ENCODE results near the gene LDLRAD4.

Gene LDLRAD4

DNA sequence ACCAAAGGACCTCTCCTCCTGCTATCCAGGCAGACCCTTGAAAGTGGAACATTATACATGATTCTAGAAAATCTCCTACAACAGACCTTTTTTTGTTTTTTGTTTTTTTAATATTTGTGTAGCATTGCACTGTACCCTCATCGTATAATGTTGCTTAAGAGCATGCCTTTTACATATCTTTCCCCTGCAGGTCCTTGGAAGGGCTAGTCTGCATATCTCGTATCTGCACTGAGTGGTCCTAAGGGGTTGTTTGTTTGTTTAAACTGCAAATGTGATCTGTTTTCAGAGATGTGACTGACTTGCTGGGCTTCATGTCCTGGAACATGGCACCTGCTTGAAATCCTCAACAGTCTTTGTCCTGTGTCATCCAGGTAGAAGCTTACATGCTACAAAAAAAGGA is 303.7 kb downstream of the LDLRAD4 start:
- Histone ChIP-seq H3K9ac (ENCODE audit: low read length in 5 of 5) (no peak overlapping the region), H3K4me1 (ENCODE audit: control insufficient read depth in 5 of 5, insufficient read depth in 5 of 5, low read length in 5 of 5) (peaks cover 0 to 12% (median 3%) of the 10 kb centered on the region in 5 donors), H3K36me3 (ENCODE audit: control insufficient read depth in 5 of 5, insufficient read depth in 5 of 5, low read length in 5 of 5) (peaks cover 0 to 6% (median 0%) of the 10 kb centered on the region in 5 donors), H3K9me3 (ENCODE audit: control insufficient read depth in 5 of 5, low read length in 5 of 5) (peaks cover 0 to 3% (median 0%) of the 10 kb centered on the region in 5 donors), H3K27ac (ENCODE audit: low read depth, low read length) (no peak overlapping the region), H3K27me3 (ENCODE audit: control insufficient read depth in 5 of 5, insufficient read depth in 4 of 5, low read length in 5 of 5) (no peaks in the 10 kb centered on the region), H3K4me3 (ENCODE audit: low read depth in 1 of 5, low read length in 5 of 5) (no peak overlapping the region)

- no peak overlapping the region for H3K9ac ChIP-seq (ENCODE audit: low read length in 5 of 5)
- H3K4me3 ChIP-seq (ENCODE audit: low read depth in 1 of 5, low read length in 5 of 5) = no peak overlapping the region
- peaks cover 0 to 12% (median 3%) of the 10 kb centered on the region in 5 donors for H3K4me1 ChIP-seq (ENCODE audit: control insufficient read depth in 5 of 5, insufficient read depth in 5 of 5, low read length in 5 of 5)
- H3K36me3 ChIP-seq (ENCODE audit: control insufficient read depth in 5 of 5, insufficient read depth in 5 of 5, low read length in 5 of 5) = peaks cover 0 to 4% (median 0%) of the 10 kb centered on the region in 5 donors
- H3K9me3 ChIP-seq (ENCODE audit: control insufficient read depth in 5 of 5, low read length in 5 of 5) = peaks cover 0 to 3% (median 0%) of the 10 kb centered on the region in 5 donors
- no peaks in the 10 kb centered on the region for H3K27me3 ChIP-seq (ENCODE audit: control insufficient read depth in 5 of 5, insufficient read depth in 4 of 5, low read length in 5 of 5)
- H3K27ac ChIP-seq (ENCODE audit: low read depth, low read length) = no peak overlapping the region
Observed at GRCh38 chr18:13522861-13523660, 304.5 kb downstream of the LDLRAD4 start.

DNA sequence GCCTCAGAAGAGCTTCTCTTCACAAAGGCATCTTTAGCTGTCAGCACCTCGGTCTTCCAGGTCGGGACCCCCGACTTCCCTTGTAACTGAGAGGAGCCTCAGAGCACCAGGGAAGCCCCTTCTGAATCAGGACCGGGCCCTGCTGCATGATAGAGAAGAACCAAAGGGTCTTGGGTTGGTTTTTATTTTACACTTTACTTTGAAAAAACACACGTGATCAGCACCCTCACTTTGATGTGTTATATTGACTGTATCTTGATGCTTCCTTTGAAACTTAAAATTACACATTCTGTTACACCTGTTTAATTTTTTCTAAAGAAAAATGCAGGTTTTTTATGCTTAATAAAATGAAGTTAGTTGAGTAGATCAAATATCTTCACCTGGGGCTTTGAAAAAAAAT is 305.5 kb downstream of the LDLRAD4 start:
- Histone ChIP-seq H3K36me3 (ENCODE audit: control insufficient read depth in 5 of 5, insufficient read depth in 5 of 5, low read length in 5 of 5) (peaks cover 0 to 4% (median 0%) of the 10 kb centered on the region in 5 donors), H3K9ac (ENCODE audit: low read length in 5 of 5) (no peak overlapping the region), H3K4me3 (ENCODE audit: low read depth in 1 of 5, low read length in 5 of 5) (no peak overlapping the region), H3K27ac (ENCODE audit: low read depth, low read length) (no peak overlapping the region), H3K9me3 (ENCODE audit: control insufficient read depth in 5 of 5, low read length in 5 of 5) (no peaks in the 10 kb centered on the region), H3K4me1 (ENCODE audit: control insufficient read depth in 5 of 5, insufficient read depth in 5 of 5, low read length in 5 of 5) (peaks cover 0 to 12% (median 2%) of the 10 kb centered on the region in 5 donors), H3K27me3 (ENCODE audit: control insufficient read depth in 5 of 5, insufficient read depth in 4 of 5, low read length in 5 of 5) (no peaks in the 10 kb centered on the region)

DNA sequence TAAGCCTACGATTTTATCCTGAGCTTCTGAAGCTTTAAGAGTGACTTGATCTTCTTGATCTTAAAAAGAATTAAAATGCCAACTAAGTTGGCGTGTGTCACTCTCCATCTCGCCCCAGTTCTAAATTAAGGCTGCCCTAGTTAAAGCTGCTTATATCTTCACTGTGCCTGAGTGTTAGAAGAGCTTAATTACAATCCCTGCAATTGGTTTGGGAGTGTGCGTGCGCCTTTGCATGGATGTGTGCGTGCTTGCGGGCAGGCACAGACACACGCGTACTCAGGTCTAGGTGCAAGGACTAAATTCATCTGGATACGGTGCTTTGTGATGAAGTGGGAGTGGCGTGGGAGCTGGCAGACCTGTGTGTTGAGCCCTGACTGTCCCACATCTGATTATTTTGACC is 306.3 kb downstream of the LDLRAD4 start:
- no peak overlapping the region for H3K27ac ChIP-seq (ENCODE audit: low read depth, low read length)
- H3K9me3 ChIP-seq (ENCODE audit: control insufficient read depth in 5 of 5, low read length in 5 of 5) = no peaks in the 10 kb centered on the region
- H3K9ac ChIP-seq (ENCODE audit: low read length in 5 of 5) = no peak overlapping the region
- no peak overlapping the region for H3K4me3 ChIP-seq (ENCODE audit: low read depth in 1 of 5, low read length in 5 of 5)
- H3K27me3 ChIP-seq (ENCODE audit: control insufficient read depth in 5 of 5, insufficient read depth in 4 of 5, low read length in 5 of 5) = no peaks in the 10 kb centered on the region
- peaks cover 0 to 14% (median under 1%) of the 10 kb centered on the region in 5 donors for H3K4me1 ChIP-seq (ENCODE audit: control insufficient read depth in 5 of 5, insufficient read depth in 5 of 5, low read length in 5 of 5)
- H3K36me3 ChIP-seq (ENCODE audit: control insufficient read depth in 5 of 5, insufficient read depth in 5 of 5, low read length in 5 of 5) = peaks cover 0 to 4% (median 0%) of the 10 kb centered on the region in 5 donors

DNA sequence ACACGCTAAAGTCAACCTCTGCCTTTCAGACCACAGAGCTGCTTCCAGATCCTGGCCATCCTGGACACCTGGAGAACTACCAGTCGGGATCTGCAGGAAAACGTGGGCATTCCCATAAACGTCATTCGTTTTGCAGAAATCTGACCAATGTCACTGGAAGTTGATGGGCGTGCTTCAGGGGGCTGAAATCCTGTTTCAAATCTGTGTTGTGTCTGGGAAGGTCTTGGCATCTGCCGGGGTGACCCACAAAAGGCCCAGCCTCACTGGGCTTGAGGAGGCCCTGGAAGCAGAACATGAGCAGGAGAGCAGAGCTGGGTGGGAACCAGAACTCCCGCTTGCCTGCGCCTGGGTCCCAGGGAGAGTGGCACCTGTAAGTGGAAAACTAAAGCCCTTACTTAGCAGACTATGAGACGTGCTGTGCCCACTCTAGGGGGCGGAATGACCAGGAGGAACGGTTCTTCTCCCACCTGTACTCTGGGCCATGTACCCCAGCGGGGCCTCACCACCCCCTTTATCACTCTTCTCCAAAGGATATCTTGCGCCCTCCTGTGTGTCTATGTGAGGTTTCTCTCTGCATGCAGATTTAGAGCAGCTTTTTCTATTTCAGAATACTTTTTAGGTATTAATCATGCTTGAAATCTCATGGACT is 306.9 kb downstream of the LDLRAD4 start:
- H3K4me1 ChIP-seq (ENCODE audit: control insufficient read depth in 5 of 5, insufficient read depth in 5 of 5, low read length in 5 of 5) = peaks cover 0 to 15% (median 7%) of the 10 kb centered on the region in 5 donors
- no peak overlapping the region for H3K4me3 ChIP-seq (ENCODE audit: low read depth in 1 of 5, low read length in 5 of 5)
- peaks cover 0 to 4% (median 0%) of the 10 kb centered on the region in 5 donors for H3K36me3 ChIP-seq (ENCODE audit: control insufficient read depth in 5 of 5, insufficient read depth in 5 of 5, low read length in 5 of 5)
- H3K9me3 ChIP-seq (ENCODE audit: control insufficient read depth in 5 of 5, low read length in 5 of 5) = no peaks in the 10 kb centered on the region
- H3K27me3 ChIP-seq (ENCODE audit: control insufficient read depth in 5 of 5, insufficient read depth in 4 of 5, low read length in 5 of 5) = no peaks in the 10 kb centered on the region
- H3K9ac ChIP-seq (ENCODE audit: low read length in 5 of 5) = no peak overlapping the region
- H3K27ac ChIP-seq (ENCODE audit: low read depth, low read length) = no peak overlapping the region

DNA sequence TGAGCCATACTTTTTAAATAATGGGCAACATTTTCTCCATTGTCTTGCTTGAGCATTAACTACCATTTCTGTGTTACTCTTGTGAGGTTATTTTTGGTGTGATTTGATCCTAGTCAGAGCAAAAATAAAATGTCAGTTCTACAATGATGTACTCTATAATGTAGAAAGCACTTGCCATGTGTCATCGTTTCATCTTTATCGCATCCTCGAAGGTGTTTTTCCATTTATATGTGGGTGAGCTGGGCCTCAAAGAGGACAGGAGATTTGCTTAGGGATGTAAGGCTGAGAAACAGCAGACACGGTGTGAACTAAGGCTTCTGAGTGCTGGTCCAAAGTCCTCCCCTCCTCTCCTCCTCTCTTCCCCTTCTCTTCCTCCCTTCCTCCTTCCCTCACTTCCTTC is 308.0 kb downstream of the LDLRAD4 start:
- Histone ChIP-seq H3K36me3 (ENCODE audit: control insufficient read depth in 5 of 5, insufficient read depth in 5 of 5, low read length in 5 of 5) (peaks cover 0 to 4% (median 0%) of the 10 kb centered on the region in 5 donors), H3K9me3 (ENCODE audit: control insufficient read depth in 5 of 5, low read length in 5 of 5) (no peaks in the 10 kb centered on the region), H3K4me1 (ENCODE audit: control insufficient read depth in 5 of 5, insufficient read depth in 5 of 5, low read length in 5 of 5) (peaks cover 0 to 17% (median 12%) of the 10 kb centered on the region in 5 donors), H3K27ac (ENCODE audit: low read depth, low read length) (no peak overlapping the region), H3K27me3 (ENCODE audit: control insufficient read depth in 5 of 5, insufficient read depth in 4 of 5, low read length in 5 of 5) (no peaks in the 10 kb centered on the region), H3K4me3 (ENCODE audit: low read depth in 1 of 5, low read length in 5 of 5) (no peak overlapping the region), H3K9ac (ENCODE audit: low read length in 5 of 5) (no peak overlapping the region)

DNA sequence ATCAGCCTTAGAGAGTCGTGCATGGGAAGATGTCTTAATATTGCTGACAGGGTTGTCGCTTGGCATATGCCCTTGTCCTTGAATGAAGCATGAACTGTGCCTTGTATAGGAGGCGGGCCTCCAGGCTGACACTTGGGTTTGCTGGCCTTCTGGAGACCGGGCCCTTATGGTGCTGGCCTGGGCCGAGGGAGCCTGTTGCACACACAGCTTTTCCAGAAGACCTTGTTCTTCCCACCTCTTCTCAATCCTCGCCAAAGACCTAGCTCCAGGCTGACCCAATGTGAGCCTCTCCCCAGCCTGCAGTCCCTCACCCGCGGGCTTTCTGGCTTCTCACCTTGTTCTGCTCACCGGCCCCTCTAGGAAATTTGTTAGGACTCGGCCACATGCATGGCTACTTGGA is 308.7 kb downstream of the LDLRAD4 start:
- H3K27ac ChIP-seq (ENCODE audit: low read depth, low read length) = no peak overlapping the region
- no peaks in the 10 kb centered on the region for H3K9me3 ChIP-seq (ENCODE audit: control insufficient read depth in 5 of 5, low read length in 5 of 5)
- no peak overlapping the region for H3K9ac ChIP-seq (ENCODE audit: low read length in 5 of 5)
- no peak overlapping the region for H3K4me3 ChIP-seq (ENCODE audit: low read depth in 1 of 5, low read length in 5 of 5)
- H3K4me1 ChIP-seq (ENCODE audit: control insufficient read depth in 5 of 5, insufficient read depth in 5 of 5, low read length in 5 of 5) = peaks cover 0 to 17% (median 12%) of the 10 kb centered on the region in 5 donors
- H3K27me3 ChIP-seq (ENCODE audit: control insufficient read depth in 5 of 5, insufficient read depth in 4 of 5, low read length in 5 of 5) = no peaks in the 10 kb centered on the region
- H3K36me3 ChIP-seq (ENCODE audit: control insufficient read depth in 5 of 5, insufficient read depth in 5 of 5, low read length in 5 of 5) = peaks cover 0 to 4% (median 0%) of the 10 kb centered on the region in 5 donors

GRCh38 chr18:13527730-13528129 is 309.2 kb downstream of the LDLRAD4 start:
- H3K9ac ChIP-seq (ENCODE audit: low read length in 5 of 5) = no peak overlapping the region
- H3K36me3 ChIP-seq (ENCODE audit: control insufficient read depth in 5 of 5, insufficient read depth in 5 of 5, low read length in 5 of 5) = peaks cover 0 to 4% (median 0%) of the 10 kb centered on the region in 5 donors
- H3K9me3 ChIP-seq (ENCODE audit: control insufficient read depth in 5 of 5, low read length in 5 of 5) = no peaks in the 10 kb centered on the region
- no peaks in the 10 kb centered on the region for H3K27me3 ChIP-seq (ENCODE audit: control insufficient read depth in 5 of 5, insufficient read depth in 4 of 5, low read length in 5 of 5)
- no peak overlapping the region for H3K4me3 ChIP-seq (ENCODE audit: low read depth in 1 of 5, low read length in 5 of 5)
- H3K27ac ChIP-seq (ENCODE audit: low read depth, low read length) = no peak overlapping the region
- H3K4me1 ChIP-seq (ENCODE audit: control insufficient read depth in 5 of 5, insufficient read depth in 5 of 5, low read length in 5 of 5) = peaks cover 0 to 17% (median 12%) of the 10 kb centered on the region in 5 donors

DNA sequence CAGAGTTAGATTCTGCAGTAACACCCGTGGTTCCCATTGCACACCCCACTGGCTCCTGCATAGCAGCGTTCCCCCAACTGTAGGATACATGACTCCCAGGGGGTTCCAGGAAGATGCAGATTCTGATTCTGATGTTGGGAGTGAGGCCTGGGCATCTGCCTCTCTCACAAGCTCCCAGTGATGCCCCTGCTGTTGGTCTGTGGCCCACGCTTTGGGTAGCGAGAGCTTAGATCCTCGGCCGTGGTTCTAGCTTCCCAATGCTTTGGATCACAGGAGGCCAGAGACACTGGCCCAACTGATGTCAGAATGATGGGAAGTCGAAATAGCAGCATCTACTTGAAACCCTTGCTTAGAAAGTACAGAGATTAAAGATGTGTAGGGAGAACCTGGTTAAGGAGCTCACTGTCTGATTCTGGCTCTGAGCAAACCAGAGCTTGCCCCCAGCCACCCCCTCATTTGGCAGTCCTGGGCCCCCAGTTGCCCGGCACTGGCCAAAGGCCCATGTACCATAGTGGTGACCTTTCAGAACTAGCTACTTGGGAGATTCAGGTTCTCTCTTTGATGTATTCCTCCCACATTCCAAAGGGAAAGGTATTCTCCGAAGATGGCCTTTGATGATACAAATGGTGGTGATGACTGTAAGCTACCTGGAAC is 310.3 kb downstream of the LDLRAD4 start:
- H3K27me3 ChIP-seq (ENCODE audit: control insufficient read depth in 5 of 5, insufficient read depth in 4 of 5, low read length in 5 of 5) = no peaks in the 10 kb centered on the region
- peaks cover 0 to 4% (median 0%) of the 10 kb centered on the region in 5 donors for H3K36me3 ChIP-seq (ENCODE audit: control insufficient read depth in 5 of 5, insufficient read depth in 5 of 5, low read length in 5 of 5)
- H3K27ac ChIP-seq (ENCODE audit: low read depth, low read length) = no peak overlapping the region
- no peak overlapping the region for H3K4me3 ChIP-seq (ENCODE audit: low read depth in 1 of 5, low read length in 5 of 5)
- H3K9me3 ChIP-seq (ENCODE audit: control insufficient read depth in 5 of 5, low read length in 5 of 5) = no peaks in the 10 kb centered on the region
- no peak overlapping the region for H3K9ac ChIP-seq (ENCODE audit: low read length in 5 of 5)
- peaks cover 0 to 17% (median 12%) of the 10 kb centered on the region in 5 donors for H3K4me1 ChIP-seq (ENCODE audit: control insufficient read depth in 5 of 5, insufficient read depth in 5 of 5, low read length in 5 of 5)
